ENCODE data around the gene LRRC10B. TPM values are rescaled to one million over a fixed set of nuclear protein-coding genes. Genes with fewer than 3 reads are reported as not detected.

The LRRC10B gene
- total RNA-seq, 2 donors from 2014 or later: not detected

- Mint-ChIP-seq H3K9me3 (no peaks in the 10 kb centered on the region), H3K4me1 (ENCODE audit: low read depth) (peaks cover 9% of the 10 kb centered on the region), H3K4me3 (peak overlapping the region in 1 of 2 donors; percentile 71), H3K27me3 (ENCODE audit: low read depth) (peaks cover 52% of the 10 kb centered on the region), H3K36me3 (ENCODE audit: insufficient read depth in 2 of 2) (no peaks in the 10 kb centered on the region), H3K27ac (no peak overlapping the region)
- ATAC-seq (replicated peaks in 1 of 2) (no peak), DNase-seq (no peak)
Measured at GRCh38 chr11:61507012-61507768, 1.4 kb upstream of the LRRC10B start.

DNA sequence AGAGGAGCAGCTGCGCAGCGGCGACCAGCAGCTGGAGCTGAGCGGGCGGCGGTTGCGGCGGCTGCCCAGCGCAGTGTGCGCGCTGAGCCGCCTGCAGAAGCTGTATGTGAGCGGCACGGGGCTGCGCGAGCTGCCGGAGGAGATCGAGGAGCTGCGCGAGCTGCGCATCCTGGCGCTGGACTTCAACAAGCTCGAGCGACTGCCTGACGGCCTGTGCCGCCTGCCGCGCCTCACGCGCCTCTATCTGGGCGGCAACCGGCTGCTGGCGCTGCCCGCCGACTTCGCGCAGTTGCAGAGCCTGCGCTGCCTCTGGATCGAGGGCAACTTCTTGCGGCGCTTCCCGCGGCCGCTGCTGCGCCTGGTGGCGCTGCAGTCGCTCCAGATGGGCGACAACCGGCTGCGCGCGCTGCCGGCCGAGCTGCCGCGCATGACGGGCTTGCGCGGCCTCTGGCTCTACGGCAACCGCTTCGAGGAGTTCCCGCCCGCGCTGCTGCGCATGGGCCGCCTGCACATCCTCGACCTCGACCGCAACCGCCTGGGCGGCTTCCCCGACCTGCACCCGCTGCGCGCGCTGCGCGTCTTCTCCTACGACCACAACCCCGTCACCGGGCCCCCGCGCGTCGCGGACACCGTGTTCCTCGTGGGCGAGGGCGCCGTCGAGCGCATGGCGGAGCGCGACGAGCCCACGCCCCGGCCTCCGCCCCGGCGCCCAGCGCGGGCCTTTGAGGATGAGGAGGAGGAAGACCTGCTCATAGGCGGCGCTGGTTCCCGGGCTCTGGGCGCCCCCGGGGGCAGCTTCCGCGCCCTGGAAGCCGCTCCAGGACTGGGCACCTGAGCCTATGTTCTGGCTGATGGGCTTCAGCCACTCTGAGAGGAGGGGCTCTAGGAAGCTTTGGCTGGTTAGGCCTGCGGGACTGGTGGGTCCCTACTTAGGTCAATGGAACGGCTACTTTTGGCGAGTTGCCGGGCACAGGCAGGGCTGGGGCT lies 787 bp downstream of the LRRC10B start:
- Mint-ChIP-seq H3K9me3 (no peaks in the 10 kb centered on the region), H3K4me1 (ENCODE audit: low read depth) (peaks cover 9% of the 10 kb centered on the region), H3K27ac (no peak overlapping the region), H3K4me3 (peak overlapping the region; percentile 55 to 67), H3K36me3 (ENCODE audit: insufficient read depth in 2 of 2) (no peaks in the 10 kb centered on the region), H3K27me3 (ENCODE audit: low read depth) (peaks cover 66% of the 10 kb centered on the region)
- peak; percentile 78 to 84 for DNase-seq
- peak; percentile 83 to 90 for ATAC-seq (replicated peaks in 1 of 2)

DNA sequence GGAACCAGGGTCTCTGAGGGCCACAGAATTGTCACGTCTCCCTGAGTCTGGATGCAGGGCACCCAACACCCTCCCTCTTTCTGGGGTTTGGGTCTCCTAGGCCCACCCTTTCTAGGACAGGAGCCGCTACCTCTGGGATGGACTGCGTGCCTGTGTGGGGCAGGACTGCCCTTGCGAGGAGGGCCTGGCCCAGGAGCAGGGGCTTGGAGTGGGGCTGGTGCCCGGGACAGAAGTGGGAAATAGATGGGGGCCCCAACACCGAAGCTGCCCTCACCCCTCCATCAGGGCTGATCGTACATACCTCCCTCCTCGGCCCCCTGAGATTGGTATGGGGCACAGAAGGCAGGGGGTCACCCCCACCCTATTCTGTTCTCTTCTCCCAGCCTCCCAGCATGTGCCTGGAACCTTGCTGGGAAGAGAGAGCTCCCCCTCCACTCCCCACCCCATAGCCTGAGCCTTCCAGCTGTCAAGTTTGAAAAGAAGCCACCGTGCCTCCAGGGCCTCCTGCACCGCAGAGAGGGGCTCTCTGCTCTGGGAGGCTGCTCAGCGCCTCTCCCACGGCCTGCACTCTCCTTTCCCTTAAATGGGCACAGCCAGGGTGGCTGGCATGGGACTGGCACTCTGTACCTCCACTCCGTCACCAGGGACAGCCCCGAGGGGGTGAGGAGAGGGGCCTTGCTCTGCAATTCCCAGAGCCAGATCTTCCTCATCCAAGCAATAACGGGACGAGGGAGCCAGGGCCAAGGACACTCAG lies 1.8 kb downstream of the LRRC10B start:
- peaks cover 9% of the 10 kb centered on the region for H3K4me1 Mint-ChIP-seq (ENCODE audit: low read depth)
- H3K36me3 Mint-ChIP-seq (ENCODE audit: insufficient read depth in 2 of 2): no peaks in the 10 kb centered on the region
- H3K27me3 Mint-ChIP-seq (ENCODE audit: low read depth): peaks cover 59% of the 10 kb centered on the region
- no peak overlapping the region for H3K27ac Mint-ChIP-seq
- DNase-seq (no peak), ATAC-seq (replicated peaks in 1 of 2) (no peak)
- H3K9me3 Mint-ChIP-seq: no peaks in the 10 kb centered on the region
- peak overlapping the region in 1 of 2 donors; percentile 49 for H3K4me3 Mint-ChIP-seq

DNA sequence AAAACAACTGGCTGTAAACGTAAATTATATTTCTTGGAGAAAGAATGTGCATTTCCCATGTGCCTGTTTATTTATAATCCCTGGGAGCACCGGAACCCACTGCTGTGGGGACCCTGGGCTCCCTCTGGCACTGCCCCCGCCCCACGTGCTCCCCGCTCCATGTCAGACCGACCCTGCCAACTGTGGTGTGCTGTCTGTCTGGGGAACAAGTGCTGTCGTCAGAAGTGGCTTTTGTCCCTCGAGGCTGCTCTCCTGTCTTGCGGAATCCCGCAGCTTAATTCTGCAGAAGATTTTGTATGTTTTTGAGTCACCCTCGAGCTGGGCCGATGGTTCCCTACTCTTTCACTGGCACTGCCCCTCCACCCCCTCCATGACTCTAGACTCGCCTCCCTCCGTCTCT lies 2.4 kb downstream of the LRRC10B start:
- DNase-seq (no peak), ATAC-seq (replicated peaks in 1 of 2) (no peak)
- Mint-ChIP-seq H3K9me3 (no peaks in the 10 kb centered on the region), H3K27me3 (ENCODE audit: low read depth) (peaks cover 54% of the 10 kb centered on the region), H3K36me3 (ENCODE audit: insufficient read depth in 2 of 2) (no peaks in the 10 kb centered on the region), H3K4me1 (ENCODE audit: low read depth) (peaks cover 9% of the 10 kb centered on the region), H3K4me3 (no peak overlapping the region), H3K27ac (no peak overlapping the region)

DNA sequence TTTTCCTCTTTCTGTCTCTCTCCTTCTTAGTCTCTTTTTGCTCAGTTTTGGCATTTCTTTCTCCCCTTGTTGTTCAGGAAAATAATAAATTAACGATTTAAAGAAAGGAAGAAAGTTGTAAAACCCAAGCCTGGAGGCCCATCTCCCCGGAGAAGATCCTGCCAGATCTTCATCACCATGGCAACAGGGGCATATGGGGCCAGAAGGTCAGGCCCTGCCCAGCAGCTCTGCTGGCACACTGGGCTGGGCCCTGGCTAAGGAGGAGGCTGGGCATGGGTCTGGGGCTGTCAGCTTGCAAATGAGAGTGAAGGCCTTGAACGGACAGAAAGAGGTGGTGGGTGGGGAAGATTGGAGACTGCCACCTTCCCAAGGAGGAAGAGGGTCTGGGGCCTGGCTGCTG lies 2.8 kb downstream of the LRRC10B start:
- H3K36me3 Mint-ChIP-seq (ENCODE audit: insufficient read depth in 2 of 2): no peaks in the 10 kb centered on the region
- H3K4me1 Mint-ChIP-seq (ENCODE audit: low read depth): peaks cover 9% of the 10 kb centered on the region
- ATAC-seq (replicated peaks in 1 of 2): no peak
- no peak overlapping the region for H3K4me3 Mint-ChIP-seq
- DNase-seq: no peak
- H3K27ac Mint-ChIP-seq: no peak overlapping the region
- H3K27me3 Mint-ChIP-seq (ENCODE audit: low read depth): peaks cover 50% of the 10 kb centered on the region
- H3K9me3 Mint-ChIP-seq: no peaks in the 10 kb centered on the region

- no peak overlapping the region for H3K27ac Mint-ChIP-seq
- H3K36me3 Mint-ChIP-seq (ENCODE audit: insufficient read depth in 2 of 2): no peaks in the 10 kb centered on the region
- no peak overlapping the region for H3K4me3 Mint-ChIP-seq
- ATAC-seq (replicated peaks in 1 of 2): no peak
- peaks cover 50% of the 10 kb centered on the region for H3K27me3 Mint-ChIP-seq (ENCODE audit: low read depth)
- DNase-seq: no peak
- no peaks in the 10 kb centered on the region for H3K9me3 Mint-ChIP-seq
- H3K4me1 Mint-ChIP-seq (ENCODE audit: low read depth): peaks cover 18% of the 10 kb centered on the region
Measured at GRCh38 chr11:61512435-61512834, 3.9 kb downstream of the LRRC10B start.

DNA sequence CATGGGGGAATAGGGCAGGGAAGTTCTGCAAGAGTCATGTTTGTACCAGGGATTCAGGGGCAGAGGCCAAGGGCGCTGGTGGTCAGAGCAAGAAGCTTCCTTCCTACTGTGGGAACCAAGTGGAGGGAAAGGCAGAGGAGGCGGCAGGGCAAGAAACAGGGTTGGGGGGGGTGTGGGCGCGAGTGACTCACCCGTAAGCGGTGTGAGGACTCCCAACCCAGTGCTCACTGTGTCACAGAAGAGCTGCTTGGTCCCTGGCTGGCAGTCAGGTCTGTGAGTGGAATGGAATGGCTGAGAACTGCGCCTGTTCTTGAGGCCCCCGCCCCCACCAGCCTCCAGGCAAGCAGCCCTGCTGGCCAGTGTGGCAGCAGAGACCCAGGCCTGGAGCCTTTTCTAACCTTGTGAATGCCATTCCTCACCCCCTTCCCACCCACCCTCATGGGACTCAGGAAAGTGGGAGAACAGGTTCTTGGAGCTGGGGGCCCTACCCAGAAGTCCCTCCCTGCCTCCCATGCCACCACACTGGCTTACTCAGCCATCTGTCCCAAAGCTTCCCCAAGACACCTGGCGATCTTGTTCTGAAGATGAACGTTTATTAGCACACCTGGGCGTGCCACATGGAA lies 4.7 kb downstream of the LRRC10B start:
- peaks cover 44% of the 10 kb centered on the region for H3K27me3 Mint-ChIP-seq (ENCODE audit: low read depth)
- no peak overlapping the region for H3K27ac Mint-ChIP-seq

DNA sequence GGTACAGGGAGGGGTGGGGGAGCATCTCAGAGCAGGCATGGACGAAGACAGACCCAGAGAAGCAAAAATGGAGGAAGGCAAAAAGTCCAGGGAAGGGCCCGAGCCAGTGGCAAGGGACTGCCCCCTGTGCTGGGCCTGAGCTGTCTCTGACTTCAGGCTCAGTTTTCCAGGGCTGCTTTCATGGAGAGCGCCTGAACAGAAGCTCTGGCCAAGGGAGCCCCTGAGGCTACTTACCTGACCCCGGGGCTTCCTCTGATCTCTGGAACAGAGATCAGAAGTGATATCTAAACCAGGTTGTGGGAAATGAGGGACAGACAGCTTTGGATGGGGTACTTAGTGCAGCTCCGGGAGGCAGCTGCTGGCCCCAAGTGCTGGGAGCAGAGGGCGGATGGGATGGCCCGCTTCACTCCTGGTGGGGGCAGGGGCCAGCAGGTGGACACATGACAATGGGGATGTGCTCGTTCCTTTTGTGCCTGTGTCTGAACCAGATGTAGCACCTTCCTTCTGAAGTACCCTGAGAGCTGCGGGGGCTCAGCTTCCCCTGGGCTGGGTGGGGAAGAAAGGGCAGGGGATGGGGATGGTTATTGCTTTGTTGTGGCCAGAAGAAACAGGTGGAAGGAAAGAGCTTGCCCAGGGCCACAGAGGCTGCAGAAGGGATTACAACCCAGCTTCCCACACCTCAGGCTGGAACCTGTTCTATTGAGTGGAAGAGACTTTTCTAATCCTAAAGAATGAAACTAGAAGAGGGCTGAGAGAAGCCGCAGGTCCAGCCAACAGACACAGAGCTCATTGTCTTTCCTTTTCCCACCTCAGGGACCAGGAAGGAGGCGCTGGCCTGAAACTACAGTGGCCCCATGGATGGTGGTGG lies 5.7 kb downstream of the LRRC10B start:
- ATAC-seq (replicated peaks in 1 of 2): no peak
- Mint-ChIP-seq H3K27ac (no peak overlapping the region), H3K9me3 (no peaks in the 10 kb centered on the region), H3K4me1 (ENCODE audit: low read depth) (peaks cover 9% of the 10 kb centered on the region), H3K36me3 (ENCODE audit: insufficient read depth in 2 of 2) (no peaks in the 10 kb centered on the region), H3K4me3 (no peak overlapping the region), H3K27me3 (ENCODE audit: low read depth) (peaks cover 43% of the 10 kb centered on the region)
- no peak for DNase-seq

More for the DNA sequence above, 4.7 kb downstream of the LRRC10B start:
- no peaks in the 10 kb centered on the region for H3K36me3 Mint-ChIP-seq (ENCODE audit: insufficient read depth in 2 of 2)
- peaks cover 10% of the 10 kb centered on the region for H3K4me1 Mint-ChIP-seq (ENCODE audit: low read depth)
- DNase-seq (no peak), ATAC-seq (replicated peaks in 1 of 2) (no peak)
- no peaks in the 10 kb centered on the region for H3K9me3 Mint-ChIP-seq
- no peak overlapping the region for H3K4me3 Mint-ChIP-seq

DNA sequence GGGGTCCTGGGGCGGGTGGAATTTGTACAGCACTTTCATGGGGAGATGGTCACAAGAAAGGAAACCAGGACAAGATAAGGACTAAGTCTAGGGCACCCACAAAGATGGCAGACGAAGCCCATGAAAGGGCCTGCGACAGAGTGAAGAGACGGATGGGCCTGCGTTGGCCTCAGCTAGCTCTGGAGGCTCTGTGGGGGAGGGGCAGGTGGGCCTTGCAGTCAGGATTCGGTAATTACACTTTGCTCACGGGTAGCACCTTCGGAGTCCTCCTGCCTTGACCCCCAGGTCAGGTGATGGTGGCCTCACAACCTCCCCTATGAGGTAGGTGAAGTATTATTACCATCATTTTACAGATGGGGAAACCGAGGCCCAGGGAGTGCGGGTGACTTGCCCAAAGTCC lies 7.1 kb downstream of the LRRC10B start:
- ATAC-seq (replicated peaks in 1 of 2): no peak
- H3K9me3 Mint-ChIP-seq: no peaks in the 10 kb centered on the region
- H3K27me3 Mint-ChIP-seq (ENCODE audit: low read depth): peaks cover 39% of the 10 kb centered on the region
- H3K4me3 Mint-ChIP-seq: no peak overlapping the region
- no peak for DNase-seq
- H3K27ac Mint-ChIP-seq: no peak overlapping the region
- peaks cover 9% of the 10 kb centered on the region for H3K4me1 Mint-ChIP-seq (ENCODE audit: low read depth)
- H3K36me3 Mint-ChIP-seq (ENCODE audit: insufficient read depth in 2 of 2): no peaks in the 10 kb centered on the region

DNA sequence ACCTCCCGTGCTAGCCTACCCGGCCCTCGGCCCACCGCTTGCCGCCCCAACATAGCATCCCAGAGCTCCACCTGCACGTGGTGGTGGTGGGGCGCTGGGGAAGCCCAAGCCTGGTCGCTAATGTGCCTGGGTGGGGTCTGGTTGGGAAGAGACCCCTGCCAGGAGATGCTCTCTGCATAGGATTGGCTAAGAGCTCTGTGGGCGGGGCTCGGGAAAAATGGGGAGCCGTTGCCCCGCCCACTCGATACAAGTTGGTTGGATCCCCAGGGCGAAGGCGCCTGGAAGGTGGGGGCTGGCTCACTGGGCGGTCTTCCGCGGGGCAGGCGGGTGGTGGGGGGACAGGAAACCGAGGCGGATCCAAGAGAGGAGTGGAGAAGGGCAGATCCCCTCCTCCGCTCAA lies 7.6 kb downstream of the LRRC10B start:
- no peak for ATAC-seq (replicated peaks in 1 of 2)

GRCh38 chr11:61516675-61517572 lies 8.4 kb downstream of the LRRC10B start:
- ATAC-seq (replicated peaks in 1 of 2) (peak; percentile 67 to 76), DNase-seq (peak; percentile 62 to 71)
- H3K27ac Mint-ChIP-seq: no peak overlapping the region
- peaks cover 9% of the 10 kb centered on the region for H3K4me1 Mint-ChIP-seq (ENCODE audit: low read depth)
- no peaks in the 10 kb centered on the region for H3K36me3 Mint-ChIP-seq (ENCODE audit: insufficient read depth in 2 of 2)
- H3K4me3 Mint-ChIP-seq: peak overlapping the region; percentile 54 to 65
- H3K27me3 Mint-ChIP-seq (ENCODE audit: low read depth): peaks cover 28% of the 10 kb centered on the region
- no peaks in the 10 kb centered on the region for H3K9me3 Mint-ChIP-seq

More for the DNA sequence above, 7.6 kb downstream of the LRRC10B start:
- Mint-ChIP-seq H3K9me3 (no peaks in the 10 kb centered on the region), H3K36me3 (ENCODE audit: insufficient read depth in 2 of 2) (no peaks in the 10 kb centered on the region), H3K27me3 (ENCODE audit: low read depth) (peaks cover 34% of the 10 kb centered on the region), H3K27ac (no peak overlapping the region), H3K4me3 (peak overlapping the region; percentile 54 to 65), H3K4me1 (ENCODE audit: low read depth) (peaks cover 9% of the 10 kb centered on the region)
- DNase-seq: no peak
